Activated naive CD4-positive, alpha-beta T cell treated with anti-CD3 and anti-CD28 coated beads, Interleukin-2, amount 50 U/mL, for 16 hours (primary cell): ENCODE measurements around the gene EPS15.
"Not testable (repeated sequence)": the region's sequence is repeated elsewhere in the genome, so short reads cannot be mapped to it uniquely, and the experiment has no call there.

Experiments
- DNase-seq: peaks from one replicate; pipeline ENCODE4 v3.0.0-alpha.2; 2020

The EPS15 gene

DNA sequence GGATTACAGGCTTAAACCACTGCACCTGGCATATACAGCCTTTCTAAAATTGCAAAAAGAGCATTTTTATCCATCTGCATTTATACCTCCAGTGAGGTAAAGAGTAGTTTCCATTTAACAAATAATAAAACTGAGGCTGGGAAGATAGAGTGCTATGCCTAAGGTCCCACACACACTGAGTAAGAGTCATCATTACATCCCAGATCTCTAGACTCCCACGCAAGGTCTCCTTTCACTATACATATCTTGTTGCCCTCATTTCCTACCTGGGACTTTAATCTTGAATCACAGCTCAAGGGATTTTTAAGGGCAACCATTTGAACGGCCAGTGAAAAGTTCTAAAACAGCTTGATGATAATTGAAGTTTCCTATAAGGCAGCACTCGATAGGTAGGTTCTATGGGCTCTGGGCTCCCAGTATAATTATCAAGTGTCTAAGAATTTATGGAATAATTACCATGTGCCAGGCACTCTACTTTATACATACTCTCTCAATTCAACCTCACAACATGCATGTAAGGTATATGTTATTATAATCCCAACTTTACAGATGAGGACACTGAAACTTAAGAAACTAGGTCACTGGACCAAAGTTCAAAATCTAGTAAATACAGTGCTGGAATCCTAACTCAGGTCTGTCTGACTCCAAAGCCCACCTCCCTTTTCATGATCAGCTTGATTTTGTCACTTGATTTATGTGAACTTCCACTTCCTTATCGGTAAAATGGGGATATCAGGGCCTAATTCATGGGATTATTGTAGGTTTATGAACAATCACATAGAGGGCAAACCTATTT lies 23.3 kb upstream of the EPS15 start:
- DNase-seq, result no peak

DNA sequence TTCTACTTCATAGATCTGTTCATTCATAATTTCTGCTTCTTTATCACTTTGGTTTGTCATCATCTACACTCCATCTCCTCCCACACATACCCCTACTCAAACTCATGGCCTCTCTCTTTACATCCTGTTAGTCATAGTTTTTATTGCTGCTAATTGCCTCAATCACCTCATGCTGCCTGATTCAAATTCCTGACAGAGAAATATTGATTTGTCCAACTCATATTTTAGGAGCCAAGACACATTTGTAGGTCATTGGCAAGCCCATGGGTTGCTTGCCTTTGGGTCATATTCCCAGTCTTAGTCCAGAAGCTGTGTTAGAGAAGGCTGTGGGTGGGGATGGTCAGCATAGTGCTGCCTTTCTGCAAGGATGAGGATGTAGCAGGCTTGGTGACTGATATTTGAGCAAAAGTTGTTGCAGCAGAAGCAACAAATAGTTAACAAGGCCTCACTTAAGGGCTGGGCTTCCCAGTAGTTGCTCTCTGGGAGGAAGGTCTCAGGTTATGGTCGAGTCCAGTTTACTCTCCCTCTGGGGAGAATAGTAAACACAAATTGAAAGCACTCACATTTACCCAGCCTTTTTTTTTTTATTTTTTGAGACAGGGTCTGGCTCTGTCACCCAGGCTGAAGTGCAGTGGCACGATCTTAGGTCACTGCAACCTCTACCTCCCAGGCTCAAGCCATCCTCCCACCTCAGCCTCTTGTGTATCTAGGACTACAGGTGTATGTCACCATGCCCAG lies 22.4 kb upstream of the EPS15 start:
- DNase-seq, result no peak

DNA sequence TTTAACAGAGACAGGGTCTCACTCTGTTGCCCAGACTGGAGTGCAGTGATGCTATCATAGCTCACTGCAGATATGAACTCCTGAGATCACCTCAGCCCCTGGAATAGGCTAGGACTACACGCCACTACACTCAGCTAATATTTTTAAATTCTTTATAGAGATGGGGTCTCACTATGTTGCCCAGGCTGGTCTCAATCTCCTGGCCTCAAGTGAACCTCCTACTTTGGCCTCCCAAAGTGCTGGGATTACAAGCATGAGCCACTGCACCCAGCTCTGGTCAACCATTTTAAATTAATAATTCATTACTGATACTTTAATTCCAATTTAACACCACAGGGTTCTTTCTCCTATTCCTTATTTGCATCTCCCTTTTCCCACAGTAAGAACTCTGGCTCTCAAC lies 18.5 kb upstream of the EPS15 start:
- DNase-seq, result no peak

DNA sequence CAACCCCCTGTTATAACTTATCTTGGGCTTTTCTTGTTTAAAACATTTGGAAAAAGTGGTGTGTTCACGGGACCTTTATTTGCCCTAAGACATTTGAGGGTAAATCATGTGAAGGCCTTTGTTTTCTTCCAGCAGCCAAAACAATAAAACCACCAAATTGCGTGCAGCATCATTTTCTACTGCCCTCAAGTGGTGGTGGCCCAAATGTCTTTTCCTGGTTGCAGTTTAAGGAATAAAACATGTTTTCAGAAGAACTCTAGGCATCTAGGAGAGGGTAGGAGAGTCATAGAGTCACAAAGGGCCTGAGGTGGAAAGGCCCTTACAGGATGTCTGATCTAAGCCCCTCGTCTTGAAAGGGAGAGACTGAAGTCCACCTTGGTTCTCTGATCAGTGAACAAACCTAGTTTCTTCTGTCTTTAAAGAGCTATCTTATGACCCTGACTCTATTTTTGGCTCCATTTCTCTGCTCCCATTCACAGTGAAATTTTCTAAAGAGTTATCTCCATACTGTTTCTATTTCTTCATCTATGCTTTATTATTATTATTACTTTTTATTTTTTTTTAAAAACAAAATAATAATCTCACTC lies 16.0 kb upstream of the EPS15 start:
- no peak for DNase-seq

DNA sequence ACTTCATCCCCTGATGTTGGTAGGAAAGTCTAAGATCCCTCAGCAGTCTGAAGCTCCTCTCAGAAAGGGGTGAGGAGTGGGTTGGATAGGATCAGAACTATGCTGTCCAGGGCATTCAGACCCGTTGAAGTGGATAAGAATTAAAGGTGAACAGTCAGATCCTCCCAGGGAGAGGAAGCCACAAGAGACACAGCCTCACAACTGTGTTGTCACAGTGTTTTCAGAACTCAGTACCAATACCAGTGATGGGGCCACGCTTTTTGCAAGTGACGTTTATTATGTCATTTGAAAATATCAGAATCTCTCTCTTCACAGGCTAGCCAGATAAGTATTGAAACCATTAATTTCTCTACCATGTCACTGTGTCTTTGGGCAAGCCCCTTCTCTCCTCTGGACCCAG lies 15.4 kb upstream of the EPS15 start:
- no peak for DNase-seq

DNA sequence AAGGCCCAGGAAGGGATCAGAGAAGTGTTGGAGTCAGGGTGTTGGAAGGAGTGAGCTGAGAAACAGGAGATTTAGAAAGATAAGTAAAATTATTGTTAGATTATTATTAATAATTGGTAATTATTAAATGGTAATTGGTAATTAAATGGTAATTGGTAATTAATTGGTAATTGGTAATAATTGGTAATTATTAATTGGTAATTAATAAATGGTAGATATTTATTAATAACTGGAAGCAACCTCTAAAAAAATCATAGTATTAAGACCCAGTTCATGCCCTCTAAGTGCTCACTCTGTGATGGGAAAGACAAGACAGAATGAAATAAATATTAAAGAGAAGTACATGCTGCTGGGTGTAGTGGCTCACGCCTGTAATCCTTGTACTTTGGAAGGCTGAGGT lies 13.8 kb upstream of the EPS15 start:
- DNase-seq, result no peak

DNA sequence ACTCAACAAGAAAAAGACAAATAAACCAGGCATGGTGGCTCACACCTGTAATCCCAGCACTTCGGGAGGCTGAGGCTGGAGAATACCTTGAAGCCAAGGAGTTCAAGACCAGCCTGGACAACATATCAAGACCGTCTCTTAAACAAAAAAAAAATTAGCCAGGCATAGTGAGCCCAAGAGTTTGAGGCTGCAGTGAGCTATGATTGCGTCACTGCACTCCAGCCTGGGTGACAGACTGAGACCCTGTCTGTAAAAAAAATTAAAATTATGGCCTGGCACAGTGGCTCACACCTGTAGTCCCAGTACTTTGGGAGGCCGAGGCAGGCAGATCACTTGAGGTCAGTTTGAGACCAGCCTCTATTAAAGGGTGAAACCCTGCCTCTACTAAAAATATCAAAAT lies 11.4 kb upstream of the EPS15 start:
- not testable (repeated sequence) for DNase-seq

DNA sequence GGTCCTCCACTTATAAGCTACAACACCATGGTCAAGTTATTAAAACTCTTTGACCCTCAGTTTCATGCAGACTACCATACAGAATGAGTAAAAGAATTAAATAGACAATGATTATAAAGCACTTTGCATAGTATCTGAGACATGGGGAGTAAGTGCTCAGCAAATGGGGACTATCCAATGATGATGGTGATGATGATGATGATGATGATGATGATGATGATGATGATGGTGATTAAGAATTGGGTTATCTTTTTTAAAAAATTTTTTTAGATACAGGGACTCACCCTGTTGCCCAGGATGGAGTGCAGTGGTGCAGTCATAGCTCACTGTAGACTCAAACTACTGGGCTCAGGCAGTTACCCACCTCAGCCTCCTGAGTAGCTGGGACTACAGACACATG lies 8.1 kb upstream of the EPS15 start:
- no peak for DNase-seq

DNA sequence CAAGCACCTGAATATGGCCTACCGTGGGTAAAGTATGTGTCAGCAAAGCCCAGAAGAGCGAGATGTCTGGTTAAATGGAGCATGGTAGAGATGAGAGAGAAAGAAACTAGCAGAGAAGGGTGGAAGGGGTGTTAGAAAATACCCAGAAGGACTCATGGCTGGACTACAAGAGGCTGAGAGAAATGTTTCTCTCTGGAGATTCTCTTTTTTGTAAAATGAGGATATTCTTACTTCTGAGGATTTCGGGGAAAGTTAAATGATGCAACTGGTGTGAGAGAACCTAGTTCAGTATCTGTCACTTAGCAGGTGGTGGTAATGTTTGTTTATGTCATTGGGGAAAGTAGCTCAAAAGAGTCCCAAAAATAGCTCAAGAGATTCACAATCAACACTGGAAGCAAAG lies 7.2 kb upstream of the EPS15 start:
- DNase-seq, result no peak

DNA sequence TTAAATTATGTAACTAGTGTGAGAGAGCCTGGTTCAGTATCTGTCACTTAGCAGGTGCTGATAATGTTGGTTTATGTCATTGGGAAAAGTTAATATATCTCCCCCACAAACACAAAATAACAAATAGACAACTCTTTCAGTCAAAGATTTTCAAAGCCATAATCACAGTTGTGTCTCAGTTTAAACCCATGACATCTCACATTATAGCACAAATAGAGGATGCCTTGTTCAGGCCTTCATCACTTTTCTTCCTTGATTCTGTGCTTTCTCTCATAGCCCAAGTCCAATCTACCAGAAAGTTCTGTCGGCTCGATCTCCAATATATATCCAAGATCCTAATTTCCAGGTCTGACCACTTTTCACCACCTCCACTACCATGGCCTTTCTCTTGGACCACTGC lies 6.2 kb upstream of the EPS15 start:
- DNase-seq, result no peak

DNA sequence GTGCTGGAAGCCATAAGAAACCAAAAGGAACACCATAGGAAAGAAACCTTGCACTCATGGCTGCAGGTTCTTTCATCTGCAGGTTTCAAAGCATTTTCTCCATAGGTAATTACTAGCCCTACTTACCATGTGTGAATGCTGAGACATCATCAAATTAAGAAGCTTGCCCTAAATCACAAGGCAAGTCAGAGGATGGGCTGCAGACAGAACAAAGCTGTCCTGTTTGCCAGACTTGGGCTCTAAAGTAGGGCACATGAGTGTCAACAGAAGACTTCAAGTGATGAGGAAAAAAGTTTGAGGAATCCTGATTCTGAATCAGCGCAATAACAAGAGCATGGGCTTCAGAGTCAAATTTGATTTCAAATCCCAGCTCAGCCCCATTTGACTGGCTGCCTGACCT lies 5.8 kb upstream of the EPS15 start:
- DNase-seq, result no peak

DNA sequence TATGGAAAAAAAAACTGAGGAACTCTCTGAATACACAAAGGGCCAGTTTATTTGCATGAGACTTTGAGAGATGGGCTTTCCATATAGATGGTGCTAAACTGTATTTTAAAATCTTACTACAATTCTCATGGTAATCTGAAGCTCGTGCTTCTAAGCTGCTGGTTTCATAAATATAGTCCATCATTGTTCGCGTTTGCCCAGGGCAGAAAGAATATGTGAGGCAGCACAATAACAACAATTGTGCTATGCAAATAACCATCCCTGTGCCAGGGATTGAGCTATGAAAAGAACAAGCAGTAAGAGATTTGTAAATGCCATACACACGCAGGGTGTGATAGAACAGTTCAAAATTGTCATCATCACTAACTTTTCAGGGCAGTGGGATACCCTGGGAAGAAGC lies 4.9 kb upstream of the EPS15 start:
- no peak for DNase-seq

DNA sequence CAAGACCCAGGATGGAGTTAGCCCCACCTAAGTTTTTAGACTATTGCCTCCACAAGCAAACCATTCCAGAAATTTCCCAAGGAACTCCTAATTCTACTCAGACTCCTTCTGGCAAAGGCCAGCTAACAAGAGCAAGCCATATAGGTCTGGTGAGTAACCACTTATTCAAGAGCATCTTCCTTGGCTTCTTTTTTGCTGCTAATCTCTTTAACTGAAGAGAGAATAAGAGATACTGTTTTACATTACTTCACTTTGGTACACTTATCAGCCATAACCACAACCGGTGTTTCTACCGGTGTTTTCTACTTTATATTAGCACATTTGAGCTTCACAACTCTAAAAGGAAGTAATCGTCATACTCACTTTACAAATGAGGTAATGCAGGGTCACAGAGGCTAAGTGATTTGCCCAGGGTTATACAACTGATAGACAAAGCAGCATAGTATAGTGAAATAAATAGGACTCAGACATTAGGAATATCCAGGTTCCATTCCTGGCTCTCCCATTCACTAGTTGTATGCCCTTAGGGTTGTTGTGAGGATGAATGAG lies 1.7 kb upstream of the EPS15 start:
- no peak for DNase-seq

DNA sequence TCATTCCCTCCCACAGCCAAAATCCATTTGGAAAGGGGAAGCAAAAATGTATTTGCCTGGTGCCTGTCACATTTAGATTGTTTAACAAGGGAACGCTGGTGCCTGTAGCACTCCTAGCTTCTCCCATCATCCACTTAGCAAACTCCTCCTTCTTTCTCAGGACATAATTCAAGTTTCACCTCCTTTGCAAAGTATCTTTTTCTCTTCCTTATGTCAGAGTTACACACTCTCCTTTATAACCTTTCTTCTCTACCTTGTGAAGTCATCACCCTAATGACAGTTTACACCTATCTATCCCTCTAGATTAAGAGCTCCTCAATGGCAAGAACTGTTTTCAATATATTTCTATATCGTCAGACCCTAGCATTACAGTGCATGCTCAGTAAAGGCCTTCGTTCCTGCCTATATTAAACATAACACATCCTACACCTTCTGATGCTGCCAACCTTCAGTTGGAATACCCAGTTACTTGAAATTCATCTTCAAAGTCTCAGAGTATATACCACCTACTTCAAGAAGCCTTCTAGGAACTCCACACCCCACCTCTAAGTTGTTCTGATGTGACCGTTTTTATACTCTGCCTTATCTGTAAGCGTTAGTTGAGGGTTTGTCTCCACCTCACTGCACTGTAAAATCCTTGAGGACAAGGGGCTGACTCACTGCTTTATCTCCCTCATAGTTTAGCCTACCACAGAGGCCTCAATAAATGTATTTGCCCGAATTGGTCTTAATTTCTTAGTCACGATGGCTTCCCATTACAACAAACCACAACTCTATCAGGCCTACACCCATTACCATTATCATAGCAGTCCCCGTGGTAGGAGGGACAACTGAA lies 1.0 kb upstream of the EPS15 start:
- no peak for DNase-seq

DNA sequence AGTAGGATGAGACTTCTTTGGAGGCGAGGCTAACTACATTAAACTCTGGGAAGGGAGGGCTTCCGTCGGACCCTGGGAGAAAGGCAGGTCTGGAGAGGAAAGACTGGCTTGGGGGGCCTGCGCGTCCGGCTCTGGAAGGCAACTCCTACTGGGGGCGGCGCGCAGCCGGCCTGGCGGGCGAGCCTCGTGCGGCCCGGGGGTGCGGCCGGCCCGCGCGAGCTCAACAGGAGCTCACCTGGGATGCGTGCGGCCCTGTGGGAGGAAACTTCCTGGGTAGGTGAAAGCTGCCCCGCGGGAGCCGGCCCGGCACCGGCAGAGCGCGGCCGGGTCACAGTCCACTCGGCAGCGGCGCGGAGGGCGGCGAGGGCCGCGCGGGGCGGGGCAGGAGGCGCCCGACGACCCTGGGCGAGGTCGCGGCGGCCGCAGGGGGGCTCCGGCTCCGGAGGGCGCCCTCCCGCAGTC lies 449 bp downstream of the EPS15 start:
- DNase-seq, result peak; percentile 51

DNA sequence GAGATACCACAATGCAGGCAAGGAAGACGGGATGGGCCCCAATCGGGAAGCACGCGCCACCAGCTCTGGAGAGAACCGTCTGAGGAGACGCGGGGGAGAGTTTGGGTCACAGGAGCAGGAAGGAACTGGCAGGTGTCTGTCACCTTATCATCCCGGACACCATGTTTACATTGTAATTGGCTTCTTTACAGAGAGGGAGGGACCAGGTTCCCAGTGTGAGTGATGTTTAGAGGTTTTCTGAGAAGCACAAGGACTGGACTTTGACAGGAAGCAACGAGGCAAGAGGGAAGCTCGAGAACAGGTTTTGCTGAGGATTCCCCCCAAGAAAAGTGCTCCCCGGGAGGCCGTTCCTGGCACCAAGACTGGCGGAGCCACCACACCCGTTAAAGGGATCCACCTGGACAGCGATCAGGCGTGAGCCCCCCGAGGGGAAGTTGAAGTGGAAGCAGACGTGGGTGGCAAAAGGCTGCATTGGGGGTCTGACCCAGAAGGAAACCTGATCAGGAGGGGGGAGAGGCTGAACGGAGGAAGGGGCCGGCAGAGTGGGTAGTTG lies 957 bp downstream of the EPS15 start:
- DNase-seq, result peak; percentile 16

DNA sequence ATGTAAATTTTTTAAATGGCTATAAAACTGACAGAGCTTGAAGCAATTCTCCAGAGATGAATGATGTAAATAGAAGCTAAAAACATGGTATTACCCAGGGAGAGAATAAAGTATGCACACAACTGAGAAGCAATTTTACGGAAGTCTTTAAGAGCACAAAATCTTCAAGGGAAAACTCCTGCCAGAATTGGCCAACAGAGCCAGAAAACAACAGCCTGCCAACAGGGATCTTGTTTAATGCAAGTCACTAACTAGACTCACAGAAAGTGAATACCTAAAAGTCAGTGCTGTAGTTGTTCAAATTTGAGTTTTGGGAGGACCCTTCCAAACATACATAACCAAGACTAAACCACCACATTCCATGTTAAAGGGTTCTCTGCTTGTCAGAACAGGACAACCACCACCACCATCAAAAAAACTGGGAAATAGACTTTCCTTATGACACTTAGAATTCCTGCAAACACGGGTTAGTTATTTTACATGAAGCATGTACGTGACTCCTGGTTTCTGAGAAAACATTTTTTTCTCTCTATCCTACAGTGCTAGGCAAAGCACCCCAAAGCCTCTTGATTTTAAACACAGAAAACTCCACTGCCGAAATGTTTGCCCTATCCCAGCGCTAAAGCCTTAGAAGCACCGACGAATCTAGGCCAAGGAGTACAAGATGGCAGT lies 1.6 kb downstream of the EPS15 start:
- no peak for DNase-seq

DNA sequence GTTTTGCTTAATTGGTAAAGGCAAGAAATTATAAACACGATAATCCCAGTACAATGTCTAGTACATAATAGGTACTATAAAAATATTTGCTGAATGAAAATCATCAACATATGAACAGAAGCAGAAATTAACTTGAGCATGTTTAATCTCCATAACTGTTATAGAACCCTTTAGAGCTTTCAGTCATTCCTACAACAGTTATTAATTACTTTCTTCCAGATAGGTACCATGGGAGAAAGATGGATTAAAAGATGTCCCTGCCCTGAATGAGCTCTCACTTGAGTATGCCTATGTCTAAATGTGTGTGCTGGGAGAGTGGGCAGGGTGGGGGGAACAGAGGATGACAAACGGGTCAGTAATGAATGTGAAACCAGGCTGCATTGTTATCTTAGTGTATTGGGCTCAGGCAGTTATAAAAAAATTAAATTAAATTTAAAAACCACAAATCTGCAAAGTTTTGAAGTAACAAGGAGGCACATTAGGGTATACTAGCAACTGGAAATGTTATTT lies 2.4 kb downstream of the EPS15 start:
- no peak for DNase-seq

DNA sequence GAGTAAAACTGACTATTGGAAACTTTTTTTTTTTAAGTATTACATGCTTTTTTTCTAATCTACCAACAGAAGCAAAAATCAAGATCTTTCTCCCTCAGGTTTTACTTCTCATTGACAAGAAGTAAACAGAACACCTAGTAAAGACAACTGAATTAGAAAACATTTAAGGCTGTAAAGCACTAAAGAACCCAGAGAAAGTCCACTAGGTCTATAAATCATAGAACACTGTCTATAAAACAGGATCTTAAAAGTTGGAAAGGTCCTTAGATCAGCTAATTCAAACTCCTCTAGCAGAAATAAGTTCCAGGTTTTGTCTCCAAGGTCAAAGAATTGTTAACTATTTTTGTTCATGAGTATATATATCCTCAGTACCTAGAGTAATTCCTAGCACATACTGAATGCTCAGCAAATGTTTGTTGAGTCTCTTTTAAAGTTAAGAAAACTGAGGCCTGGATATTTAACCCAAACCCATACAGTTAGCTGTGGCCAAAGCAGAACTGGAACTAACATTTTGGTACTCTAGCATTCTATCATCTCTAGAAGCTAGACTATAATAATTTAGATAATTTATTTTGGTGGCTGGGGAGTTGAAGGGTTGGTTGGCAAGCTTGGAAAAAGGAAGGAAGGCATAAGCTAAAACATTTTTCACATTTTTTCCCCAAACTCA lies 3.0 kb downstream of the EPS15 start:
- no peak for DNase-seq

DNA sequence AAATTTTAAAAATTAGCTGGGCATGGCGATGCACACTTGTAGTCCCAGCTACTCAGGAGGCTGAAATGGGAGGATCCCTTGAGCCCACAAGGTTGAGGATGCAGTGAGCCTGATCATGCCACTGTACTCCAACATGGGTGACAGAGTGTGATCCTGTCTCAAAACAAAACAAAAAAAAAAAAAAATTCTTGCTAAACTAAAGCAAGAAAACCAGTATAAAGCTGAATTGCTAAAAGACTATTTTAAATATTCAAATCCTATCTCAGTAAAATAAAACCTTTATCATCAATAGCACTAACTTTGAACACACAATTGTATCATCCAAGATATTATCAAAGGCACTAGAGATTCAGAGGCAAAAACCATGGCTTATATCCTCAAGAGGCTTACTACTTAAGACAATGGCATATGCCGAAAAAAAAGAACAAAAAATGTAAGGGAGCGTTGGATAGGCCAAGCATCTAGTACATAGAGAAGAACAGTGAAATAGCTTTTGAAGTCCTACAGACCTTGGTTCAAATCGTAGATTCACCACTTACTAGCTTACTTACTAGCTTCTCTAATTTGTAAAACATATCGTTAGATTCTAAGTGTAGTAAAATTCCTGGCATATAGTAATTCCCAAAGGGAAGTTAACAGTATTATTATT lies 3.6 kb downstream of the EPS15 start:
- no peak for DNase-seq

DNA sequence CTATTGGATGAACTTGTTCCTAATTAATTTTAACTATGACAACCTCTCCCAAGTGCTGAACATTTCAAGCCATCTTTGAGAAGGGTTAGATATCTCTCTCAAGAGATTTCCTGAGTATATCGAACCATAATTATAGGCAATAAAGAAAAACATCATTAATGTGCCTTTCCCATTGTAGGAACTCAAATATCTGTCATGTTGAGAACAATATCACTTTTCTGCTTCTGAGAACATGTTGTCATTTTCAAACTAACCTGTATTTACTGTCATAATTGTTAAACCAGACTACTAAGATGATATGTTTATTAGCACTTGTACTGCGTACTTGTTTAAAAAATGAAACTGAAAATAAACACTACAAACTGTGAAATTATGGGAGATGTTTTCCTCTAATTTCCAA lies 4.3 kb downstream of the EPS15 start:
- no peak for DNase-seq
